Measurements from ENCODE around the gene IGF2BP2.

IGF2BP2 gene

GRCh38 chr3:185732782-185733181, 92.1 kb downstream of the IGF2BP2 start:
- no peak for DNase-seq

GRCh38 chr3:185730550-185730949, 94.3 kb downstream of the IGF2BP2 start:
- no peak for DNase-seq

GRCh38 chr3:185729337-185730055, 95.3 kb downstream of the IGF2BP2 start:
- no peak for DNase-seq

GRCh38 chr3:185728630-185729336, 96.1 kb downstream of the IGF2BP2 start:
- no peak for DNase-seq

GRCh38 chr3:185727873-185728272, 97.0 kb downstream of the IGF2BP2 start:
- no peak for DNase-seq

- no peak for DNase-seq
Measured at GRCh38 chr3:185726254-185726967, 98.4 kb downstream of the IGF2BP2 start.

GRCh38 chr3:185724761-185725160, 100.1 kb downstream of the IGF2BP2 start:
- DNase-seq, result peak; percentile 76

GRCh38 chr3:185724251-185724650, 100.6 kb downstream of the IGF2BP2 start:
- no peak for DNase-seq

- no peak for DNase-seq
Measured at GRCh38 chr3:185722881-185723280, 102.0 kb downstream of the IGF2BP2 start.

GRCh38 chr3:185721970-185722369, 102.9 kb downstream of the IGF2BP2 start:
- DNase-seq, result no peak

GRCh38 chr3:185720326-185720725, 104.5 kb downstream of the IGF2BP2 start:
- no peak for DNase-seq

- DNase-seq, result no peak
Measured at GRCh38 chr3:185718736-185719593, 105.9 kb downstream of the IGF2BP2 start.

GRCh38 chr3:185717627-185718402, 107.0 kb downstream of the IGF2BP2 start:
- DNase-seq, result no peak

- DNase-seq, result no peak
Measured at GRCh38 chr3:185717121-185717520, 107.7 kb downstream of the IGF2BP2 start.

- no peak for DNase-seq
Measured at GRCh38 chr3:185716436-185717108, 108.3 kb downstream of the IGF2BP2 start.

GRCh38 chr3:185715091-185715490, 109.8 kb downstream of the IGF2BP2 start:
- no peak for DNase-seq

- no peak for DNase-seq
Measured at GRCh38 chr3:185714085-185714484, 110.8 kb downstream of the IGF2BP2 start.

- no peak for DNase-seq
Measured at GRCh38 chr3:185713015-185713414, 111.8 kb downstream of the IGF2BP2 start.

- no peak for DNase-seq
Measured at GRCh38 chr3:185712337-185712736, 112.5 kb downstream of the IGF2BP2 start.

GRCh38 chr3:185711255-185711870, 113.5 kb downstream of the IGF2BP2 start:
- DNase-seq, result no peak
